CD8-positive, alpha-beta memory T cell (primary cell): ENCODE measurements around the gene GFRA4. TPM values are rescaled to one million over a fixed set of nuclear protein-coding genes. Genes with fewer than 3 reads are reported as not detected.
A peak's percentile ranks its signal among the peaks of the same experiment; 100 is the strongest.

Experiments
- CTCF ChIA-PET: fragments of 350-600 bp; sonication (Branson Sonifier 250); formaldehyde crosslinking; loops from one replicate; lab custom pipeline; 2021; ENCODE audit warnings: antibody characterized with exemption; lab: Charles Lee
- POLR2A ChIA-PET: fragments of 350-600 bp; sonication (Branson Sonifier 250); formaldehyde crosslinking; loops from one replicate; lab custom pipeline; 2021; ENCODE audit warnings: antibody characterized with exemption; lab: Charles Lee
- DNase-seq, 5 donors: peaks; one replicate each; pipeline versions ENCODE4 v3.0.0 to v3.0.0-alpha.2; 2020 to 2022; ENCODE audit warnings: mixed read lengths in 1 of 5
- H3K27ac ChIP-seq: one replicate; pipeline ENCODE4 v1.7.0; 2013; ENCODE audit warnings: low read depth, mild to moderate bottlenecking, low read length, moderate library complexity
- H3K27me3 ChIP-seq: 2 replicates; pipeline ENCODE4 v1.7.0; 2013; ENCODE audit warnings: low read length, mild to moderate bottlenecking; ENCODE audit not compliant: insufficient read depth, poor library complexity, severe bottlenecking
- H3K36me3 ChIP-seq: 2 replicates; pipeline ENCODE4 v1.7.0; 2013; ENCODE audit warnings: mild to moderate bottlenecking, low read length, moderate library complexity; ENCODE audit not compliant: insufficient read depth
- H3K4me1 ChIP-seq: 2 replicates; pipeline ENCODE4 v1.7.0; 2013; ENCODE audit warnings: mild to moderate bottlenecking, low read length, moderate library complexity; ENCODE audit not compliant: insufficient read depth
- H3K4me3 ChIP-seq: 2 replicates; pipeline ENCODE4 v1.7.0; 2013; ENCODE audit warnings: mild to moderate bottlenecking, low read length
- H3K9me3 ChIP-seq: 2 replicates; pipeline ENCODE4 v1.7.0; 2013; ENCODE audit warnings: mild to moderate bottlenecking, low read length
- H3K27ac Mint-ChIP-seq, 8 donors: one replicate each; pipeline ENCODE4 v1.8.0; 2020 to 2021; ENCODE audit warnings: mixed read lengths in 8 of 8, mild to moderate bottlenecking in 6 of 8, inconsistent platforms in 3 of 8, moderate library complexity in 3 of 8
- H3K27me3 Mint-ChIP-seq, 2 donors: one replicate each; pipeline ENCODE4 v1.8.0; 2020 to 2021; ENCODE audit warnings: mixed read lengths in 2 of 2, mild to moderate bottlenecking in 1 of 2, moderate library complexity in 1 of 2
- H3K36me3 Mint-ChIP-seq, 3 donors: one replicate each; pipeline ENCODE4 v1.8.0; 2020 to 2021; ENCODE audit warnings: mixed read lengths in 3 of 3, inconsistent platforms in 1 of 3, mild to moderate bottlenecking in 1 of 3
- H3K4me1 Mint-ChIP-seq, 3 donors: one replicate each; pipeline ENCODE4 v1.8.0; 2020 to 2021; ENCODE audit warnings: mixed read lengths in 3 of 3, inconsistent platforms in 1 of 3, mild to moderate bottlenecking in 1 of 3
- H3K4me3 Mint-ChIP-seq, 7 donors: one replicate each; pipeline ENCODE4 v1.8.0; 2020 to 2021; ENCODE audit warnings: mixed read lengths in 7 of 7, mild to moderate bottlenecking in 6 of 7, moderate library complexity in 4 of 7, inconsistent platforms in 2 of 7
- H3K9me3 Mint-ChIP-seq, 5 donors: one replicate each; pipeline ENCODE4 v1.8.0; 2020 to 2022; ENCODE audit warnings: mixed read lengths in 5 of 5, mild to moderate bottlenecking in 3 of 5, moderate library complexity in 2 of 5, inconsistent platforms in 1 of 5
- polyA plus RNA-seq: library from polyadenylated mRNA; unstranded; fragments of 300-500 nt; fragmentation: Illumina TruSeq; gene quantifications from one replicate; pipeline ENCODE4 v1.2.3, GENCODE V29; 2021
- total RNA-seq, 2 experiments: library from RNA; stranded (reverse); gene quantifications; one replicate each; pipeline ENCODE4 v1.2.3, GENCODE V29; 2021

The GFRA4 gene
- total and polyA plus RNA-seq, 3 experiments from 2014 or later: not detected

DNA sequence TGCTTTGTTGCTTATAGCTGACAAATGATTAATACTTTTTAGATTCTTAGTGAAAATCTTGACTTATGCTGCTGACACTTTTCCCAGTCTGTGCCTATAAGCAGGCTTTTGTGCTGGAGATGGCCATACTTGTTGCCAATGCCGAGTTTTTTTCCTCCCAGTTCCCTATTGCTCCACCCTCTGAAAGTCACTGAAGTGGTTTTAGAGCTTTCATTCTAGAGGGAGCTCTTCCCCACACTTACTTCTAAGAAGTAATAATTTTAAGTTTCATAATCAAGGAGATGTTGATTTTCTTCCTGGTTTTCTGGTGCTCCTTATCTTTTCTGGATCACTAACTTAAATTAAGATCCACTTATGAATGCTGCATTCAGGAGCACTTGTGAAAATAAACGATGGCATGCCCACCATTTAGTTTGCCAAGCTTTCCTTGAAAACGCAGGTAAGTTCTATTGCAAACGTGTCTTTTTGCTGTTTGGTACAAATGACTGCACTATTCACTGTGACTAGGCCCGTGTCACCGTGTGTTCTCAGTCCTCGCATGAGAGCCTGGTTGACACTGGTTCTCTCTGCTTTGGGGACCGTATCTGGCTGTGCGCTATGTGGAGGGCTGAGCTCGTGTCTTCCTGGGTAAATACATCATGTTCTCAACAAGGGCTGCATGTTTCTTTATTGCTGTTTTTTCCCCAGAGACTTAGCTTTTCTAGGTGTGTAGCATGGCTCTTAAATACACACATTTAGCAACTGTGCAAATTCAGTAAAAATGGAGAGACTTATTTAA, 50.2 kb downstream of the GFRA4 start:
- ChIA-PET POLR2A (no interaction called here), CTCF (no interaction called here)
- no peaks in the 10 kb centered on the region for H3K36me3 ChIP-seq
- Mint-ChIP-seq H3K27me3 (no peaks in the 10 kb centered on the region), H3K27ac (peak overlapping the region in 2 of 8 donors; percentile 8 to 36), H3K36me3 (peaks cover 5 to 59% (median 31%) of the 10 kb centered on the region in 3 donors), H3K4me1 (no peaks in the 10 kb centered on the region), H3K4me3 (no peak overlapping the region), H3K9me3 (no peaks in the 10 kb centered on the region)
- no peak overlapping the region for H3K27ac ChIP-seq
- DNase-seq: no peak
- H3K4me1 ChIP-seq: no peaks in the 10 kb centered on the region
- H3K27me3 ChIP-seq: no peaks in the 10 kb centered on the region
- H3K9me3 ChIP-seq: no peaks in the 10 kb centered on the region
- no peak overlapping the region for H3K4me3 ChIP-seq

DNA sequence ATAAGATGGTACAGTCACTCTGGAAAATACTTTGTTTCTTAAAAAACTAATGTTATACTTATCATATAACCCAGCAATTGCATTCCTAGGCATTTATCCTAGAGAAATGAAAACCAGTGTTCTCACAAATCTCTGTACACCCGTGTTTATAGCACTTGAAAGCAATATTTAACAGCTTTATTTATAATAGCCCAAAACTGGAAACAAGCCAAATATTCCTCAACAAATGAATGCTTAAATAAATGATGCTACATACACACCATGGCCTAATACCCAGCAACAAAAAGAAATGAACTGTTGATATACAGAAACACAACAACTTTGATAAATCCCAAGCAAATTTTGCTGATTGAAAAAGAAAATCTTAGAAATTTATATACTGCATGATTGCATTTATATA, 51.3 kb downstream of the GFRA4 start:
- no peaks in the 10 kb centered on the region for H3K4me1 Mint-ChIP-seq
- no peak overlapping the region for H3K27ac ChIP-seq
- no peaks in the 10 kb centered on the region for H3K27me3 Mint-ChIP-seq
- no peaks in the 10 kb centered on the region for H3K9me3 ChIP-seq
- ChIA-PET POLR2A (no interaction called here), CTCF (interaction anchor here (0.5 kb wide), 1 partner anchor 1393 kb away, joined by 3 read pairs; no protein-coding TSS in a partner anchor)
- no peak overlapping the region for H3K27ac Mint-ChIP-seq
- H3K36me3 Mint-ChIP-seq: peaks cover 0 to 60% (median 30%) of the 10 kb centered on the region in 3 donors
- no peaks in the 10 kb centered on the region for H3K4me1 ChIP-seq
- no peaks in the 10 kb centered on the region for H3K36me3 ChIP-seq
- DNase-seq: no peak
- no peaks in the 10 kb centered on the region for H3K9me3 Mint-ChIP-seq
- H3K27me3 ChIP-seq: no peaks in the 10 kb centered on the region
- H3K4me3 Mint-ChIP-seq: no peak overlapping the region
- H3K4me3 ChIP-seq: no peak overlapping the region

Other genes starting within 250 kb of the GFRA4 start
- gene ATRN, start 192.4 kb downstream of the GFRA4 start, total RNA-seq: 10 to 100 TPM; 10.8 to 11.2 TPM
- gene ATRN, start 192.4 kb downstream of the GFRA4 start, polyA plus RNA-seq: 9.4 TPM
- not detected for gene ADAM33, start 18.6 kb upstream of the GFRA4 start, total RNA-seq
- gene ADAM33, start 18.6 kb upstream of the GFRA4 start, polyA plus RNA-seq: not detected
- gene SIGLEC1, start 49.2 kb upstream of the GFRA4 start, total RNA-seq: under 1 TPM; 0.18 to 0.24 TPM
- not detected for gene SIGLEC1, start 49.2 kb upstream of the GFRA4 start, polyA plus RNA-seq
- gene HSPA12B, start 69.3 kb upstream of the GFRA4 start, total RNA-seq: not detected
- gene HSPA12B, start 69.3 kb upstream of the GFRA4 start, polyA plus RNA-seq: not detected
- 10 to 100 TPM; 72.7 to 74.9 TPM for gene ADISSP, start 104.4 kb upstream of the GFRA4 start, total RNA-seq
- 27.0 TPM for gene ADISSP, start 104.4 kb upstream of the GFRA4 start, polyA plus RNA-seq
- under 1 TPM; 0.13 to 0.24 TPM for gene SPEF1, start 118.0 kb upstream of the GFRA4 start, total RNA-seq
- not detected for gene SPEF1, start 118.0 kb upstream of the GFRA4 start, polyA plus RNA-seq
- gene CENPB, start 123.3 kb upstream of the GFRA4 start, total RNA-seq: 10 to 100 TPM; 66.4 to 69.9 TPM
- 1.7 TPM for gene CENPB, start 123.3 kb upstream of the GFRA4 start, polyA plus RNA-seq
- 10 to 100 TPM; 78.0 to 81.6 TPM for gene CDC25B, start 132.9 kb upstream of the GFRA4 start, total RNA-seq
- gene CDC25B, start 132.9 kb upstream of the GFRA4 start, polyA plus RNA-seq: 61.6 TPM
- gene AP5S1, start 157.1 kb upstream of the GFRA4 start, total RNA-seq: 10 to 100 TPM; 14.0 to 15.7 TPM
- gene AP5S1, start 157.1 kb upstream of the GFRA4 start, polyA plus RNA-seq: 18.4 TPM
- 10 to 100 TPM; 34.3 to 34.8 TPM for gene MAVS, start 183.4 kb upstream of the GFRA4 start, total RNA-seq
- 8.1 TPM for gene MAVS, start 183.4 kb upstream of the GFRA4 start, polyA plus RNA-seq
- 10 to 100 TPM; 58.1 to 62.3 TPM for gene PANK2, start 226.0 kb upstream of the GFRA4 start, total RNA-seq
- 51.0 TPM for gene PANK2, start 226.0 kb upstream of the GFRA4 start, polyA plus RNA-seq